Neural cell (in vitro differentiated cells): ENCODE data around the gene SPATA12. TPM values are rescaled to one million over a fixed set of nuclear protein-coding genes. Genes with fewer than 3 reads are reported as not detected.

Source experiments
- H2AFZ ChIP-seq: fragments of 200-600, 300-800 bp; sonication (generic), shearing (Covaris generic); 2 replicates; pipeline ENCODE4 v1.6.0; 2014; ENCODE audit warnings: low read depth, mild to moderate bottlenecking, antibody characterized with exemption, low read length, moderate library complexity
- H3F3A ChIP-seq: fragments of 200-600 bp; shearing (Covaris generic); 2 replicates; pipeline ENCODE4 v1.6.1; 2016; ENCODE audit warnings: mild to moderate bottlenecking, moderate library complexity, mixed read lengths, antibody characterized with exemption, low read length; ENCODE audit not compliant: insufficient read depth, poor library complexity, severe bottlenecking
- H3K27ac ChIP-seq: fragments of 200-600, 300-800 bp; sonication (generic), shearing (Covaris generic); 2 replicates; pipeline ENCODE4 v1.5.1; 2014; ENCODE audit warnings: mild to moderate bottlenecking, low read length, moderate library complexity
- H3K27me3 ChIP-seq: fragments of 300-800, 200-600 bp; sonication (generic), shearing (Covaris generic); 2 replicates; pipeline ENCODE4 v1.6.0; 2014; ENCODE audit warnings: mild to moderate bottlenecking, low read depth, low read length, moderate library complexity; ENCODE audit not compliant: insufficient read depth
- H3K36me3 ChIP-seq: fragments of 300-800, 200-600 bp; sonication (generic), shearing (Covaris generic); 2 replicates; pipeline ENCODE4 v1.5.1; 2014; ENCODE audit warnings: mild to moderate bottlenecking, antibody characterized with exemption, low read length, moderate library complexity; ENCODE audit not compliant: insufficient read depth
- H3K4me2 ChIP-seq: fragments of 300-800, 200-600 bp; sonication (generic), shearing (Covaris generic); 2 replicates; pipeline ENCODE4 v1.6.0; 2014; ENCODE audit warnings: mild to moderate bottlenecking, low read length
- H3K4me3 ChIP-seq: fragments of 300-800, 200-600 bp; sonication (generic), shearing (Covaris generic); 2 replicates; pipeline ENCODE4 v1.5.1; 2014; ENCODE audit warnings: mild to moderate bottlenecking, low read length, moderate library complexity
- H3K79me2 ChIP-seq: fragments of 200-600 bp; shearing (Covaris generic); replicated peaks from 2 replicates; pipeline ENCODE4 v1.6.0; 2014; ENCODE audit warnings: mild to moderate bottlenecking, low read length, moderate library complexity; ENCODE audit not compliant: insufficient read depth
- H3K9ac ChIP-seq: fragments of 300-800, 200-600 bp; sonication (generic), shearing (Covaris generic); 2 replicates; pipeline ENCODE4 v1.6.1; 2016; ENCODE audit warnings: mild to moderate bottlenecking, low read length, mixed read lengths
- H3K9me2 ChIP-seq: fragments of 200-600 bp; shearing (Covaris generic); 2 replicates; pipeline ENCODE4 v1.6.1; 2016; ENCODE audit warnings: mild to moderate bottlenecking, low read length, mixed read lengths; ENCODE audit not compliant: insufficient read depth
- H3K9me3 ChIP-seq: fragments of 200-600, 300-800 bp; sonication (generic), shearing (Covaris generic); 2 replicates; pipeline ENCODE4 v1.6.1; 2016; ENCODE audit warnings: mild to moderate bottlenecking, mixed run types, low read length, moderate library complexity, mixed read lengths
- H4K20me1 ChIP-seq: fragments of 200-600 bp; shearing (Covaris generic); 2 replicates; pipeline ENCODE4 v1.6.1; 2016; ENCODE audit warnings: mild to moderate bottlenecking, mixed run types; ENCODE audit not compliant: insufficient read depth
- CTCF ChIP-seq: fragments of 450-650 bp; IDR thresholded peaks from 2 replicates; pipeline ENCODE4 v1.5.1; 2014; ENCODE audit warnings: antibody characterized with exemption, mild to moderate bottlenecking, moderate library complexity; ENCODE audit not compliant: poor library complexity, severe bottlenecking
- EP300 ChIP-seq: fragments of 450-650 bp; conservative IDR thresholded peaks from 2 replicates; pipeline ENCODE4 v1.6.1; 2014; ENCODE audit warnings: antibody characterized with exemption, mild to moderate bottlenecking, moderate library complexity; ENCODE audit not compliant: poor library complexity, severe bottlenecking
- EZH2 ChIP-seq: fragments of 200-600, 300-800 bp; shearing (Covaris generic), sonication (generic); IDR thresholded peaks from 2 replicates; pipeline ENCODE4 v1.6.1; 2014; ENCODE audit warnings: antibody characterized with exemption, low read length, borderline replicate concordance, mild to moderate bottlenecking; ENCODE audit not compliant: insufficient read depth, poor library complexity, severe bottlenecking
- MXI1 ChIP-seq: fragments of 450-650 bp; conservative IDR thresholded peaks from 2 replicates; pipeline ENCODE4 v1.6.1; 2014; ENCODE audit warnings: antibody characterized with exemption, mild to moderate bottlenecking; ENCODE audit not compliant: poor library complexity, severe bottlenecking
- POLR2AphosphoS5 ChIP-seq: IDR thresholded peaks from 2 replicates; pipeline ENCODE4 v1.6.1; 2012
- RAD21 ChIP-seq: fragments of 450-650 bp; conservative IDR thresholded peaks from 2 replicates; pipeline ENCODE4 v1.6.1; 2014; ENCODE audit warnings: antibody characterized with exemption, mild to moderate bottlenecking, moderate library complexity
- REST ChIP-seq: IDR thresholded peaks from 2 replicates; pipeline ENCODE4 v1.6.1; 2012; ENCODE audit warnings: borderline replicate concordance
- SMC3 ChIP-seq: fragments of 450-650 bp; conservative IDR thresholded peaks from 2 replicates; pipeline ENCODE4 v1.6.1; 2014; ENCODE audit warnings: antibody characterized with exemption, mild to moderate bottlenecking, moderate library complexity; ENCODE audit not compliant: poor library complexity
- TAF1 ChIP-seq: IDR thresholded peaks from 2 replicates; pipeline ENCODE4 v1.6.1; 2012; ENCODE audit warnings: low read depth
- polyA plus RNA-seq: library from polyadenylated mRNA; depleted of rRNA; stranded (reverse); fragments of >200 nt; gene quantifications from 2 replicates; pipeline ENCODE4 v1.2.3, GENCODE V29; 2014

The SPATA12 gene
- polyA plus RNA-seq, 1 donor from 2014 or later = not detected

GRCh38 chr3:57043518-57043917 is 16.9 kb upstream of the SPATA12 start:
- no peaks in the 10 kb centered on the region for H3K9me2 ChIP-seq
- H3K9me3 ChIP-seq = no peaks in the 10 kb centered on the region
- no peak overlapping the region for H3K9ac ChIP-seq
- H2AFZ ChIP-seq = no peak overlapping the region
- no peak overlapping the region for H3K4me2 ChIP-seq
- H3K27me3 ChIP-seq = no peaks in the 10 kb centered on the region
- TF ChIP-seq SMC3 = no peak
- TF ChIP-seq RAD21 = no peak
- no peak for TF ChIP-seq TAF1
- TF ChIP-seq EZH2 = no peak
- TF ChIP-seq CTCF = no peak
- TF ChIP-seq MXI1 = no peak
- TF ChIP-seq EP300 = no peak
- no peak for TF ChIP-seq REST
- no peak for TF ChIP-seq POLR2AphosphoS5
- H3K79me2 ChIP-seq = no peaks in the 10 kb centered on the region
- no peaks in the 10 kb centered on the region for H4K20me1 ChIP-seq
- H3K4me3 ChIP-seq = no peak overlapping the region
- no peak overlapping the region for H3K27ac ChIP-seq
- H3F3A ChIP-seq = no peaks in the 10 kb centered on the region
- no peaks in the 10 kb centered on the region for H3K36me3 ChIP-seq

- Histone ChIP-seq H3K9me3 (no peaks in the 10 kb centered on the region), H3K9ac (no peak overlapping the region), H3K27me3 (no peaks in the 10 kb centered on the region), H3K9me2 (no peaks in the 10 kb centered on the region), H3K4me2 (no peak overlapping the region), H2AFZ (no peak overlapping the region), H3F3A (no peaks in the 10 kb centered on the region), H3K27ac (no peak overlapping the region), H3K79me2 (no peaks in the 10 kb centered on the region), H3K4me3 (no peak overlapping the region), H4K20me1 (no peaks in the 10 kb centered on the region), H3K36me3 (no peaks in the 10 kb centered on the region)
- TF ChIP-seq EP300 = no peak
- no peak for TF ChIP-seq RAD21
- no peak for TF ChIP-seq REST
- no peak for TF ChIP-seq CTCF
- TF ChIP-seq MXI1 = no peak
- no peak for TF ChIP-seq POLR2AphosphoS5
- TF ChIP-seq EZH2 = no peak
- no peak for TF ChIP-seq SMC3
- TF ChIP-seq TAF1 = no peak
Observed at GRCh38 chr3:57046101-57046765, 14.2 kb upstream of the SPATA12 start.
